SJCRH30 (cell line): ENCODE measurements around the gene PSMD4. TPM values are rescaled to one million over a fixed set of nuclear protein-coding genes. Genes with fewer than 3 reads are reported as not detected.
A peak's percentile ranks its signal among the peaks of the same experiment; 100 is the strongest.

Experiments used
- DNase-seq, 2 experiments: peaks; one replicate each; pipeline ENCODE4 v3.0.0-alpha.2; 2015 to 2020
- H3K27ac ChIP-seq: fragments of 250-450 bp; sonication (Bioruptor Pico); 2 replicates; pipeline ENCODE4 v1.5.1; 2020; ENCODE audit warnings: mild to moderate bottlenecking, moderate library complexity
- H3K27me3 ChIP-seq: fragments of 250-450 bp; sonication (Bioruptor Pico); 2 replicates; pipeline ENCODE4 v1.5.1; 2020; ENCODE audit warnings: mild to moderate bottlenecking, moderate library complexity
- H3K36me3 ChIP-seq: fragments of 250-450 bp; sonication (Bioruptor Pico); 2 replicates; pipeline ENCODE4 v1.5.1; 2020; ENCODE audit warnings: mild to moderate bottlenecking, moderate library complexity
- H3K4me1 ChIP-seq: fragments of 250-450 bp; sonication (Bioruptor Pico); 2 replicates; pipeline ENCODE4 v1.5.1; 2020; ENCODE audit warnings: mild to moderate bottlenecking, moderate library complexity
- H3K4me3 ChIP-seq: fragments of 250-450 bp; sonication (Bioruptor Pico); 2 replicates; pipeline ENCODE4 v1.5.1; 2020; ENCODE audit warnings: mild to moderate bottlenecking, moderate library complexity
- H3K9me3 ChIP-seq: fragments of 250-450 bp; sonication (Bioruptor Pico); replicated peaks from 2 replicates; pipeline ENCODE4 v1.5.1; 2020; ENCODE audit warnings: mild to moderate bottlenecking, moderate library complexity
- total RNA-seq: library from RNA; depleted of rRNA; stranded (reverse); fragments of >200 nt; shearing (Covaris generic); gene quantifications from 2 replicates; pipeline ENCODE4 v1.2.3, GENCODE V29; 2014

Gene PSMD4
- total RNA-seq, 1 experiment from 2014 or later, result 132 TPM

- no peaks in the 10 kb centered on the region for H3K27me3 ChIP-seq
- no peak overlapping the region; the same call in 1 of the 2 replicates for H3K4me3 ChIP-seq
- peaks cover 10% of the 10 kb centered on the region; the same call in 1 of the 2 replicates for H3K36me3 ChIP-seq
- H3K9me3 ChIP-seq, result no peaks in the 10 kb centered on the region
- H3K4me1 ChIP-seq, result no peaks in the 10 kb centered on the region
- DNase-seq, result no peak
- H3K27ac ChIP-seq, result no peak overlapping the region
These were observed 29.6 kb downstream of the PSMD4 start for GRCh38 chr1:151284013-151284577.

GRCh38 chr1:151286619-151287340 is 32.2 kb downstream of the PSMD4 start:
- Histone ChIP-seq H3K4me3 (no peak overlapping the region), H3K36me3 (peaks cover 11% of the 10 kb centered on the region), H3K9me3 (no peaks in the 10 kb centered on the region), H3K4me1 (no peaks in the 10 kb centered on the region), H3K27ac (no peak overlapping the region), H3K27me3 (no peaks in the 10 kb centered on the region)
- DNase-seq, result no peak

DNA sequence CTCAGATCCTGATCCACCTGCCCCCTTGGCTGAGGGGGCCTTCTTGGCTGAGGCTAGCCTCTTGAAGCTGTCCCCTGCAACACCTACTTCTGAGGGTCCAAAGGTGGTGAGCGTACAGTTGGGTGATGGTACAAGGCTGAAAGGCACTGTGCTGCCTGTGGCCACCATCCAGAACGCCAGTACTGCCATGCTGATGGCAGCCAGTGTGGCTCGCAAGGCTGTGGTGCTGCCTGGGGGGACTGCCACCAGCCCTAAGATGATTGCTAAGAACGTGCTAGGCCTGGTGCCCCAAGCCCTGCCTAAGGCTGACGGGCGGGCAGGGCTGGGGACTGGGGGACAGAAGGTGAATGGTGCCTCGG is 32.8 kb downstream of the PSMD4 start:
- Histone ChIP-seq H3K36me3 (peaks cover 16% of the 10 kb centered on the region), H3K27ac (no peak overlapping the region), H3K4me1 (no peaks in the 10 kb centered on the region), H3K9me3 (no peaks in the 10 kb centered on the region), H3K27me3 (no peaks in the 10 kb centered on the region), H3K4me3 (no peak overlapping the region)
- DNase-seq, result no peak

DNA sequence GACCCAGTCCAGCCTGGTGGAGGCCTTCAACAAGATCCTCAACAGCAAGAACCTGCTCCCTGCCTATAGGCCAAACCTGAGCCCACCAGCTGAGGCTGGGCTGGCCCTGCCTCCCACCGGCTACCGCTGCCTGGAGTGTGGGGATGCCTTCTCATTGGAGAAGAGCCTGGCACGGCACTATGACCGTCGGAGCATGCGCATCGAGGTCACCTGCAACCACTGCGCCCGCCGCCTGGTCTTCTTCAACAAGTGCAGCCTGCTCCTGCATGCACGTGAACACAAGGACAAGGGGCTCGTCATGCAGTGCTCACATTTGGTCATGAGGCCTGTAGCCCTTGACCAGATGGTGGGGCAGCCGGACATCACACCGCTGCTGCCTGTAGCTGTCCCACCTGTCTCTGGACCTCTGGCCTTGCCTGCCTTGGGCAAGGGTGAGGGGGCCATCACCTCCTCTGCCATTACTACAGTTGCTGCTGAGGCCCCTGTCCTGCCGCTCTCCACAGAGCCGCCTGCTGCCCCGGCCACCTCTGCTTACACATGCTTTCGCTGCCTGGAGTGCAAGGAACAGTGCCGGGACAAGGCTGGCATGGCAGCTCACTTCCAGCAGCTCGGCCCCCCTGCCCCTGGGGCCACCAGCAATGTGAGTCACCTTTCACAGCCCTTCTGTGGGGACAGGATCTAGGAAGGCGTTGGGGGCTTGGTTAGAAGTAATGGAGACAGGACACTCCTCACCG is 33.4 kb downstream of the PSMD4 start:
- H3K36me3 ChIP-seq, result peaks cover 22% of the 10 kb centered on the region
- DNase-seq, result no peak
- H3K9me3 ChIP-seq, result no peaks in the 10 kb centered on the region
- H3K4me3 ChIP-seq, result no peak overlapping the region
- no peaks in the 10 kb centered on the region for H3K27me3 ChIP-seq
- no peak overlapping the region for H3K27ac ChIP-seq
- no peaks in the 10 kb centered on the region for H3K4me1 ChIP-seq

DNA sequence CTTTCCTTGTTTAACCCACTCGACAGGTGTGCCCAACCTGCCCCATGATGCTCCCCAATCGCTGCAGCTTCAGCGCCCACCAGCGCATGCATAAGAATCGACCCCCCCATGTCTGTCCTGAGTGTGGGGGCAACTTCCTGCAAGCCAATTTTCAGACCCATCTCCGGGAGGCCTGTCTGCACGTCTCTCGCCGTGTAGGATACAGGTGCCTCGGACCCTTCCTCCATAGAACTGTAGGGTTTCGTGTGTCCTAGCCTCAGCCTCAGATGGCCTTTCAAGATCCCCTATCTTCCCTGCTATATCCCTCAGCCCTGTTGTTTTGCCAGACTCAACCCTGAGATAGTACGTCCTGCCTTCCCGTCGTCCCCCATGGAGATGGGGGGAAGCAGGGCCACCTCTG is 34.0 kb downstream of the PSMD4 start:
- Histone ChIP-seq H3K27me3 (no peaks in the 10 kb centered on the region), H3K27ac (no peak overlapping the region), H3K4me3 (no peak overlapping the region), H3K4me1 (no peaks in the 10 kb centered on the region), H3K36me3 (peaks cover 24% of the 10 kb centered on the region), H3K9me3 (no peaks in the 10 kb centered on the region)
- no peak for DNase-seq

DNA sequence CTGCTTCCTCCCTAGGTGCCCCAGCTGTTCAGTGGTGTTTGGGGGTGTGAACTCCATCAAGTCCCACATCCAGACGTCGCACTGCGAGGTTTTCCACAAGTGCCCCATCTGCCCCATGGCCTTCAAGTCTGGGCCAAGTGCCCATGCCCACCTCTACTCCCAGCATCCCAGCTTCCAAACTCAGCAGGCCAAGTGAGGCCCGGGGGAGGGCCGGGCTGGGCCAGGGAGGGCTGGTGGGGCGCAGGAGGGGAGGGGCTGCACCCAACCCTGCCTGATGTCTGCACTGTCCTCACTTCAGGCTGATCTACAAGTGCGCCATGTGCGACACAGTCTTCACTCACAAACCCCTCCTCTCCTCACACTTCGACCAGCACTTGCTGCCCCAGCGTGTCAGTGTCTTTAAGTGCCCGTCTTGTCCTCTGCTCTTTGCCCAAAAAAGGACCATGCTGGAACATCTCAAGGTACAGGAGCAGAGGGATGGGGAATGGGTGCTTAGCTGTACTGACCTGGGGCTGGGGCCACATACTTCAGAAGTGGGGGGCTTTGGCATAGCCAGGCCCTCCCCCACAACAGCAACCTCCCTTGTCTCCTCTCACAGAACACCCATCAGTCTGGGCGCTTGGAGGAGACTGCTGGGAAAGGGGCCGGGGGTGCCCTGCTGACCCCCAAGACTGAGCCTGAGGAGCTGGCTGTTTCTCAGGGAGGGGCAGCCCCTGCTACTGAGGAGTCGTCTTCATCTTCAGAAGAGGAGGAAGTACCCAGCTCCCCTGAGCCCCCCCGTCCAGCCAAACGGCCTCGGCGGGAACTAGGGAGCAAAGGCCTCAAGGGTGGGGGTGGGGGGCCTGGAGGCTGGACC is 34.8 kb downstream of the PSMD4 start:
- Histone ChIP-seq H3K9me3 (no peaks in the 10 kb centered on the region), H3K4me3 (no peak overlapping the region), H3K36me3 (peaks cover 31% of the 10 kb centered on the region), H3K27me3 (no peaks in the 10 kb centered on the region), H3K4me1 (no peaks in the 10 kb centered on the region), H3K27ac (no peak overlapping the region)
- no peak for DNase-seq

GRCh38 chr1:151289991-151290708 is 35.6 kb downstream of the PSMD4 start:
- no peak for DNase-seq
- H3K27ac ChIP-seq, result no peak overlapping the region
- no peak overlapping the region for H3K4me3 ChIP-seq
- no peaks in the 10 kb centered on the region for H3K4me1 ChIP-seq
- H3K36me3 ChIP-seq, result peaks cover 35% of the 10 kb centered on the region
- H3K27me3 ChIP-seq, result no peaks in the 10 kb centered on the region
- H3K9me3 ChIP-seq, result no peaks in the 10 kb centered on the region

- H3K36me3 ChIP-seq, result peaks cover 38% of the 10 kb centered on the region
- no peaks in the 10 kb centered on the region for H3K4me1 ChIP-seq
- no peak for DNase-seq
- no peaks in the 10 kb centered on the region for H3K9me3 ChIP-seq
- no peak overlapping the region for H3K27ac ChIP-seq
- H3K27me3 ChIP-seq, result no peaks in the 10 kb centered on the region
- no peak overlapping the region for H3K4me3 ChIP-seq
These were observed 36.3 kb downstream of the PSMD4 start for GRCh38 chr1:151290709-151291303.

DNA sequence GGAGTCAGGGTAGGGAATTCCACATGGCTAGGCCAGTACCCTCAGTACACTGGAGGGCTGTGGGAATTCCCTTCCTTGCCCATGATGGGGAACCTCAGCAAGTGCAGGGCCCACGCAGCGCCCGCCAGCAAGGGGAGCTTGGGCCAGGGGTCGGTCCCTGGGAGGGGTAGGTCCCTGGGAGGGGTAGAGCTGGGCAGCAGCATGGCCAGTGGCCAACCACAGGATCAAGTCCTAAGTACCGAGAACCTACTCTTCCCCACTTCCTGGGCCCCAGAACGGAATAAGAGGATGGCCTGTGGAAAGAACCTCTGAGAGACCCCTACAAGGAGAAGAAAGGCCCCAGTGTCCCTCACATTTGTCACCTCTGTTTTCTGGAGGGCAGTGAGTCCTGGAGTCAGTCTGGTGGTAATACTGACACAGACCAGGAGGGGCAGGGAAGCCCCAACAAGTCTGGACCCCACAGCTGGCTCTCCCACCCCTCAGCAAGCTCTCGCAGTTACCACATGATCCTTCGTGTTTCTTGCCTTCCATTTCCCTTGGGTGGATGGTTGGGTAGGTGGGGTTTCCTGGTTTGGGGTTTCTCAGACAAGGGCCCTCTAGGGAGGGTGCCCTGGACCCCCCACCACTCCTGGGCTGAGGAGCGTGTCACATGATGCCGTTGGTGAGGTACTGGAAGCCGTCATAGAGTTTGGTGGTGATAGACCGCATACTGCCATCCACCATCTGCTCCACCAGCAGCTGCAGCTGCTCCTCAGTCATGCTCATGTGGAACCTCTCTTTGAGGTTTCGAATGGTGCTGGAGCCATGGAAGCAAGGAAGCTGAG is 37.9 kb downstream of the PSMD4 start:
- H3K36me3 ChIP-seq, result peaks cover 32% of the 10 kb centered on the region
- no peaks in the 10 kb centered on the region for H3K4me1 ChIP-seq
- DNase-seq, result no peak
- no peaks in the 10 kb centered on the region for H3K9me3 ChIP-seq
- H3K4me3 ChIP-seq, result no peak overlapping the region
- H3K27me3 ChIP-seq, result no peaks in the 10 kb centered on the region
- H3K27ac ChIP-seq, result no peak overlapping the region

DNA sequence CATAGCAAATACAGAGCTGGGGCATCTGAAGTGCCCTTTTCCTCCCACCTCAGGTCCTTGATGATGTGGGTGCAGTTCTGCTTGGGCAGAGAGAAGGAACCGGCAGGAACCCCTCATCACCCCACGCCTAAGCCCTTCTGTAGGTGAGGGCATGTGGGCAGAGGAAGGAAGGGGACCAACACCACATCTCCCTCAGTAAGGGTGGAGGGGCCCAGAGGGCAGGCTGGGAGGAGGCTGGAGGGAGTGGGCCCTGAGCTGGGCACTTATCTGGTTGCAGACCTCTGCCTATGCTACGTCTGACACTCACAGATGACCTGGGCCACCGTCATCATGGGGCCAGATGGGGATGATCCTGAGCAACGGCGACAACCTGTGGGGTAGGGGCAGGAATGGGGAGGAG is 38.6 kb downstream of the PSMD4 start:
- peaks cover 34% of the 10 kb centered on the region for H3K36me3 ChIP-seq
- H3K4me1 ChIP-seq, result no peaks in the 10 kb centered on the region
- no peak overlapping the region for H3K4me3 ChIP-seq
- H3K27ac ChIP-seq, result no peak overlapping the region
- H3K9me3 ChIP-seq, result no peaks in the 10 kb centered on the region
- no peak for DNase-seq
- no peaks in the 10 kb centered on the region for H3K27me3 ChIP-seq

- Histone ChIP-seq H3K27me3 (no peaks in the 10 kb centered on the region), H3K4me1 (no peaks in the 10 kb centered on the region), H3K36me3 (peaks cover 51% of the 10 kb centered on the region), H3K9me3 (no peaks in the 10 kb centered on the region), H3K27ac (no peak overlapping the region), H3K4me3 (no peak overlapping the region)
- DNase-seq, result no peak
These were observed 40.4 kb downstream of the PSMD4 start for GRCh38 chr1:151294742-151295462.

GRCh38 chr1:151309811-151310323 is 55.3 kb downstream of the PSMD4 start:
- Histone ChIP-seq H3K9me3 (no peaks in the 10 kb centered on the region), H3K4me1 (peaks cover 57% of the 10 kb centered on the region), H3K27me3 (no peaks in the 10 kb centered on the region), H3K36me3 (peaks cover 33% of the 10 kb centered on the region), H3K4me3 (peak overlapping the region; percentile 16; the same call in 1 of the 2 replicates), H3K27ac (peak overlapping the region; percentile 78)
- DNase-seq, result peak; percentile 96 to 98
